ENCODE data around the gene TNIP1.

TNIP1 gene

DNA sequence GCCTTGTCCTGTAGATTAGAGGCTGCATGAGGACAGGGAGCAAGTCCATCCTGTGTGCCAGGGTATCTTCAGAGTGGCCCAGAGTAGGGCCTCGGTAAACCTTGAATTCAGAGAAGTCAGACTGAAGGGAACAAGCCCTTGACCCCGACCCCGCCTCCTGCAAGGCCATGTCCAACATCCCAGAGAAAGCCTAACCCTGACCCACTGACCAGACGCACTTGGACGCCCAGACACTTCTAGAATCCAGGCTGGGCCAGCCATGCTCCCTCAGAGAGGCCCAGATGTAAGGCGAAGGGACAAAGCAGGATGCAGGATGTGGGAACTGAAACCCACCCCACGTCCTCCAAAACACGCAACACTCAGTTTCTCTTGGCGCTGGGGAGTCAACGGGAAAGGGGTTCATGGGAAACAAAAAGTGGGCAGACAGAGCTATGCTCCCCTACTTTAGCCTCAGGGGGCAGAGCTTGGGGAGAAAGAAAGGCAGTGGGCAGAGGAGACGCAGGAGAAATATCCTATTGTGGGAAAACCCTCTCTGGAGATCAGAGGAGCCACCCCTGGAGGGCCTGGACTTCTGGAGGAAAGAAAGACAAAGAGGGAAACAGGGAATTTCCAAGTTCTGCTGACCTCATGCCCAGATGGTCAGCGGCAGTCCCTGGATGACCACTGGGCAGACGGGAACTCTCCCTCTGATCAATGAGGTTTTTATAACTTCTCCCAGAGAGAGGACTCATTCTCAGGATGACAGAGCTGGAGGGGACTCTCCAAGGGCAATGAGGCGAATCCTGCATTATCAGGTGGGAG, 13.0 kb downstream of the TNIP1 start:
- Histone ChIP-seq H3K4me2 (ENCODE audit: low read length) (no peak overlapping the region), H3K4me3 (ENCODE audit: low read depth, low read length) (no peak overlapping the region), H3K4me1 (peaks cover 74% of the 10 kb centered on the region), H3K27ac (peak overlapping the region; percentile 85), H3K36me3 (ENCODE audit: control insufficient read depth, insufficient read depth, low read length) (no peaks in the 10 kb centered on the region), H3K27me3 (ENCODE audit: control insufficient read depth, insufficient read depth, low read length) (no peaks in the 10 kb centered on the region), H2AFZ (no peak overlapping the region), H3K9me3 (ENCODE audit: control insufficient read depth, low read length) (no peaks in the 10 kb centered on the region), H3K79me2 (peaks cover 71% of the 10 kb centered on the region), H3K9ac (no peak overlapping the region)
- TF ChIP-seq, protein P1, sequence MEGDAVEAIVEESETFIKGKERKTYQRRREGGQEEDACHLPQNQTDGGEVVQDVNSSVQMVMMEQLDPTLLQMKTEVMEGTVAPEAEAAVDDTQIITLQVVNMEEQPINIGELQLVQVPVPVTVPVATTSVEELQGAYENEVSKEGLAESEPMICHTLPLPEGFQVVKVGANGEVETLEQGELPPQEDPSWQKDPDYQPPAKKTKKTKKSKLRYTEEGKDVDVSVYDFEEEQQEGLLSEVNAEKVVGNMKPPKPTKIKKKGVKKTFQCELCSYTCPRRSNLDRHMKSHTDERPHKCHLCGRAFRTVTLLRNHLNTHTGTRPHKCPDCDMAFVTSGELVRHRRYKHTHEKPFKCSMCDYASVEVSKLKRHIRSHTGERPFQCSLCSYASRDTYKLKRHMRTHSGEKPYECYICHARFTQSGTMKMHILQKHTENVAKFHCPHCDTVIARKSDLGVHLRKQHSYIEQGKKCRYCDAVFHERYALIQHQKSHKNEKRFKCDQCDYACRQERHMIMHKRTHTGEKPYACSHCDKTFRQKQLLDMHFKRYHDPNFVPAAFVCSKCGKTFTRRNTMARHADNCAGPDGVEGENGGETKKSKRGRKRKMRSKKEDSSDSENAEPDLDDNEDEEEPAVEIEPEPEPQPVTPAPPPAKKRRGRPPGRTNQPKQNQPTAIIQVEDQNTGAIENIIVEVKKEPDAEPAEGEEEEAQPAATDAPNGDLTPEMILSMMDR (IDR thresholded peaks at IDR 0.05) = no peak

- no peaks in the 10 kb centered on the region for H3K9me3 ChIP-seq (ENCODE audit: control insufficient read depth, low read length)
- no peak overlapping the region for H2AFZ ChIP-seq
- no peak overlapping the region for H3K27ac ChIP-seq
- peaks cover 68% of the 10 kb centered on the region for H3K4me1 ChIP-seq
- TF ChIP-seq, protein P1 (IDR thresholded peaks at IDR 0.05) = no peak
- H3K36me3 ChIP-seq (ENCODE audit: control insufficient read depth, insufficient read depth, low read length) = no peaks in the 10 kb centered on the region
- no peaks in the 10 kb centered on the region for H3K27me3 ChIP-seq (ENCODE audit: control insufficient read depth, insufficient read depth, low read length)
- no peak overlapping the region for H3K9ac ChIP-seq
- peaks cover 74% of the 10 kb centered on the region for H3K79me2 ChIP-seq
- H3K4me2 ChIP-seq (ENCODE audit: low read length) = no peak overlapping the region
- no peak overlapping the region for H3K4me3 ChIP-seq (ENCODE audit: low read depth, low read length)
Observed at GRCh38 chr5:151066920-151067319, 13.9 kb downstream of the TNIP1 start.

GRCh38 chr5:151065609-151066008, 15.2 kb downstream of the TNIP1 start:
- peaks cover 54% of the 10 kb centered on the region for H3K4me1 ChIP-seq
- H3K36me3 ChIP-seq (ENCODE audit: control insufficient read depth, insufficient read depth, low read length) = no peaks in the 10 kb centered on the region
- no peak overlapping the region for H3K4me2 ChIP-seq (ENCODE audit: low read length)
- no peak overlapping the region for H3K9ac ChIP-seq
- no peaks in the 10 kb centered on the region for H3K27me3 ChIP-seq (ENCODE audit: control insufficient read depth, insufficient read depth, low read length)
- H3K79me2 ChIP-seq = peaks cover 81% of the 10 kb centered on the region
- TF ChIP-seq, protein P1 (IDR thresholded peaks at IDR 0.05) = no peak
- no peak overlapping the region for H2AFZ ChIP-seq
- H3K27ac ChIP-seq = no peak overlapping the region
- H3K4me3 ChIP-seq (ENCODE audit: low read depth, low read length) = no peak overlapping the region
- no peaks in the 10 kb centered on the region for H3K9me3 ChIP-seq (ENCODE audit: control insufficient read depth, low read length)

GRCh38 chr5:151064916-151065499, 15.8 kb downstream of the TNIP1 start:
- Histone ChIP-seq H3K4me1 (peaks cover 52% of the 10 kb centered on the region), H3K9me3 (ENCODE audit: control insufficient read depth, low read length) (no peaks in the 10 kb centered on the region), H3K4me3 (ENCODE audit: low read depth, low read length) (no peak overlapping the region), H3K27me3 (ENCODE audit: control insufficient read depth, insufficient read depth, low read length) (no peaks in the 10 kb centered on the region), H2AFZ (no peak overlapping the region), H3K9ac (no peak overlapping the region), H3K79me2 (peaks cover 86% of the 10 kb centered on the region), H3K27ac (no peak overlapping the region), H3K4me2 (ENCODE audit: low read length) (no peak overlapping the region), H3K36me3 (ENCODE audit: control insufficient read depth, insufficient read depth, low read length) (no peaks in the 10 kb centered on the region)
- TF ChIP-seq, protein P1 (IDR thresholded peaks at IDR 0.05) = no peak

All from parathyroid adenoma (tissue), 2 donors.